KBM-7 (cell line): Measurements from ENCODE around the gene ADAMTS2.

Experiments used
- DNase-seq: peaks from one replicate; pipeline ENCODE4 v3.0.0-alpha.2; 2015
- in situ Hi-C: fragments of 300-500 bp; cut with MboI; formaldehyde crosslinking; loops from 2 replicates; pipeline ENCODE4 v1.14.3; 2020; ENCODE audit warnings: low sequenced_read_pairs, low pct_unique_long_range_greater_than_20kb, mixed read lengths

ADAMTS2 gene

GRCh38 chr5:179129607-179130071, 215.6 kb downstream of the ADAMTS2 start:
- in situ Hi-C loops = no loop called here
- no peak for DNase-seq

- in situ Hi-C loops = no loop called here
- DNase-seq = no peak
These were observed 216.3 kb downstream of the ADAMTS2 start for GRCh38 chr5:179128976-179129375.

GRCh38 chr5:179128041-179128365, 217.3 kb downstream of the ADAMTS2 start:
- DNase-seq = no peak
- in situ Hi-C loops = no loop called here

- in situ Hi-C loops = no loop called here
These were observed 217.9 kb downstream of the ADAMTS2 start for GRCh38 chr5:179127136-179128040.

GRCh38 chr5:179126506-179126991, 218.7 kb downstream of the ADAMTS2 start:
- in situ Hi-C loops = no loop called here

More at GRCh38 chr5:179127136-179128040, 217.9 kb downstream of the ADAMTS2 start:
- no peak for DNase-seq

GRCh38 chr5:179125789-179126505, 219.3 kb downstream of the ADAMTS2 start:
- in situ Hi-C loops = no loop called here
- DNase-seq = no peak

More at GRCh38 chr5:179126506-179126991, 218.7 kb downstream of the ADAMTS2 start:
- no peak for DNase-seq

- in situ Hi-C loops = no loop called here
- no peak for DNase-seq
These were observed 220.1 kb downstream of the ADAMTS2 start for GRCh38 chr5:179124853-179125788.

GRCh38 chr5:179124273-179124852, 220.9 kb downstream of the ADAMTS2 start:
- in situ Hi-C loops = no loop called here
- DNase-seq = no peak

GRCh38 chr5:179123491-179124272, 221.6 kb downstream of the ADAMTS2 start:
- DNase-seq = no peak
- in situ Hi-C loops = no loop called here

- DNase-seq = no peak
- in situ Hi-C loops = no loop called here
These were observed 222.2 kb downstream of the ADAMTS2 start for GRCh38 chr5:179123109-179123426.

- DNase-seq = no peak
- in situ Hi-C loops = no loop called here
These were observed 222.7 kb downstream of the ADAMTS2 start for GRCh38 chr5:179122411-179123108.

GRCh38 chr5:179121667-179122111, 223.6 kb downstream of the ADAMTS2 start:
- DNase-seq = no peak
- in situ Hi-C loops = no loop called here

GRCh38 chr5:179120951-179121666, 224.2 kb downstream of the ADAMTS2 start:
- DNase-seq = no peak
- in situ Hi-C loops = no loop called here

- no peak for DNase-seq
- in situ Hi-C loops = no loop called here
These were observed 224.8 kb downstream of the ADAMTS2 start for GRCh38 chr5:179120421-179120861.

GRCh38 chr5:179119415-179120170, 225.7 kb downstream of the ADAMTS2 start:
- in situ Hi-C loops = no loop called here
- no peak for DNase-seq

GRCh38 chr5:179118756-179119414, 226.4 kb downstream of the ADAMTS2 start:
- in situ Hi-C loops = no loop called here
- no peak for DNase-seq
